GM18499 (cell line): ENCODE results near the gene DLG1.
"Not testable (repeated sequence)": the region's sequence is repeated elsewhere in the genome, so short reads cannot be mapped to it uniquely, and the experiment has no call there.

ENCODE experiments used
- ATAC-seq: cut with Tn5 transposase; IDR thresholded peaks from one replicate; pipeline ENCODE4 v1.9.1; 2021; ENCODE audit warnings: moderate number of reproducible peaks; ENCODE audit not compliant: insufficient read depth, unreplicated experiment

Gene DLG1

DNA sequence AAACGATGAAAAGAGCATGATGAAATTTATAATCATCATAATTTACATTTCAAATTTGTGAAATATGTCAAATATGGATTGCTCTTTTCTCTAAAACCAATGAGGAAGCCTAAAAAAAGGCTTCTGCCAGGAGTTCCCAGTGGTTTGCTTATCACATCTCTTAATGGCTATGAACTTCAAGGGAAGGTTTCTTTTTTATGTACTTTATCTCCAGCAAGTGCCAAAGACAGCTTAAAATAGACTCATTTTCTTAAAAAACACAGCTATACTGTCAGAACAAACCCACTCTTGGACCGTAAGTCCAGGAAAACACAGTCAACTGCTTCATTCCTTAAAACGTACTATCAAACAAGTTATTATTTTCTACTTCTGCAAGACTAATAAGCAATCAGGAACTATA is 80.2 kb downstream of the DLG1 start:
- no peak for ATAC-seq

DNA sequence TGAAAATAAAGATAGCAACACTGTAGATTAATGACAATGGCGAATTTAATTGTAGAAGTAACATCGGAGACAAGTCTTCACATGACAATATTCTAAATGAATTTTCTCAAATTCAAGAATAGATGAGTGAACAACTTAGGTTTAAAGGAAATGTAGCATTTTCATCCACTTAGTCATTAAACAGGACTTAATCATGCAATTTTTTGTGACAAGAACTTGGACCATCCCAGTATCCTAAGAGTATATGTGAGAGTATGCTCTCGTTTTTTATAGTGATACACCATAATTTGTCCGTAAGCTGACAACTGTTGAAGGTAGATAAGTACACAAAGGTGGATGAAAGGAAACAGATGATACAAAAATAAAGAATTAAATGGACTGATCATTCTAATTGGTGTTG is 81.5 kb downstream of the DLG1 start:
- no peak for ATAC-seq

DNA sequence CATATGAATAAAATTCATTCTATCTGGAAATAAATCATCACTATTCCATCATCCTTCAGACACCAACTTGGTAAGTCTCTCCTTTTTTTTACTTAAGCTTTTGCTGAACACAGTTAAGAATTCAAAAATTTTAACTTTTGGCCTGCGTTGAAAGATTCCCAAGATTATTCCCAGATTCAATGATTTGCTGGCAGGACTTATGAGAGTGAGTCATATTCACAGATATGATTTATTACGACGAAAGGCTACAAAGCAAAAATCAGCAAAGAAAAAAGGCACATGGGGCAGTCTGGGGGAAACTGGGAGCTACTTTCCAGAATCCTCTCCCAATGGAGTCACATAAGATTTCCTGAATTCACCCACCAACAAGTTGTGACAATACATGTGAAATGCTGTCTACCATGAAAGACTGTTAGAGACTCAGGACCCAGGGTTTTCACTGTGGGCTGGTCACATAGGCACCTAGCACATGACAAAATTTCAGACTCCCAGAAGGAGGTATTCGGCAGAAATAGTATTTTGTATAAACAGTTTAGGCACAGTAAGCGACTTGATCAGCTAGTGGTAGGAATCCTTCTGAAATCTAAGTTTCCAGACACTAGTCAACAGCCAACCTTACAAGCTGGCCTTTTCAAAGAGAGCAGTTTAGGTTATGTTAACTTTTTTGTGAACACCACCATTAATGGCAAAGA is 82.1 kb downstream of the DLG1 start:
- ATAC-seq = no peak

DNA sequence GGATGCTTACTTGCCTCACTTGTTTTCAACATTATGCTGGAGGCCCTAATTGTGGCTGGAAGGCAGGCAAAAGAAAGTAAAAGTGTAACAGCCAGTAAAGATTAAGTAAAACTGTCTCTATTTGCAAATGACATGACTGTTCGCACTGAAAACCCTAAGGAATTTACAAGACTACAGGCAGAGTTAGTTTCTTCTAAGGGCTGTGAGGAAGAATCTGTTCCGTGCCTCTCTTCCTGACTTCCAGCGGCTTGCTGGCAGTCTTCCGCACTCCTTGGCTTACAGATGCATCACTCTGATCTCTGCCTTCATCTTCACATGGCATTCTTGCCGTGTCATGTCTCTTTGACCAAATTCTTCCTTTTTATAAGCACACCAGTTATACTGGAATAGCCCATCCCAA is 86.1 kb downstream of the DLG1 start:
- ATAC-seq = no peak

DNA sequence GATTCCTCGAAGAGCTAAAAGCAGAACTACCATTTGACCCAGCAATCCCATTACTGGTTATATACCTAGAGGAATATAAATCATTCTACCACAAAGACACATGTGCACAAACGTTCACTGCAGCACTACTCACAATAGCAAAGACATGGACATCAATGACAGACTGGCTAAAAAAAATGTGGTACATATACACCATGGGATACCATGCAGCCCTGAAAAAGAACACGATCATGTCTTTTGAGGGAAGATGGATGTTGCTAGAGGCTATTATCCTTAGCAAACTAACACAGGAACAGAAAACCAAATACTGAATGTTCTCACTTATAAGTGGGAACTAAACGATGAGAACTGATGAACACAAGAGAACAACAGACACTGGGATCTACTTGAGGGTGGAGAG is 86.7 kb downstream of the DLG1 start:
- not testable (repeated sequence) for ATAC-seq

DNA sequence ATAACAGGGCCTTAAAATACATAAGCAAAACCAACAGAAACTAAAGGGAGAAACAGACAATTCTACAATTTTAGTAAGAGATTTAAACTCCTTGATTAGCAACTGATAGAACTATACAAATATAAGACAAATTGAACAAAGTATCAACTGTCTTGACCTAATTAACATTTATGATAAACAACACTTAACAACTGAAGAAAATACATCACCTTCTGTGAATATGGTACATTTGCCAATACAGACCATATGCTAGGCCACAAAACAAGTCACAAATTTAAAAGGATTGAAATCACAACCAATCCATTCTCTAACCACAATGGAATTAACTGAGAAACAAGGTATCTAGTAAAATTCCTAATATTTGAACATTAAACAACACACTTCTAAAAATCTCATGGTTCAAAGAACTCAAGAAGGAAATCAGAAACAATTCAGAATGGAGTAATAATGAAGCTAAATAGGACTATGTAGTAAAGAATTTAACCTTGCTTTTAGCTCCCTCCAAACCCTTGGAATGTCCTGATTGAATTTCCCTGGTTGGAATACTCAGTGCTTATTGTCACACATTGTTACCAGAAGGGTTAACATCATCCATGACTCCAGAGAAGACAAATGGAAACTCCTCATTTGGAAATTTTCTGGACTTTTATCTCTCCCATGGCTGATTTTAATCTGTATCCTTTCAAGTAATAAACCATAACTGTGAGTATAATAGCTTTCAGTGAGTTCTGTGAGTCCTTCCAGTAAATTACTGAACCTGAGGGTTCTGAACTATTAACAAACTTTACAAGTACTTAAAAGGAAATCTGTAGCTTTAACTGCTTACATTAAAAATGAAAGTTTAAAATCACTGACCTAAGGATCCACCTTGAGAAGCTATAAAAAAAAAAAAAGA is 88.8 kb downstream of the DLG1 start:
- no peak for ATAC-seq

DNA sequence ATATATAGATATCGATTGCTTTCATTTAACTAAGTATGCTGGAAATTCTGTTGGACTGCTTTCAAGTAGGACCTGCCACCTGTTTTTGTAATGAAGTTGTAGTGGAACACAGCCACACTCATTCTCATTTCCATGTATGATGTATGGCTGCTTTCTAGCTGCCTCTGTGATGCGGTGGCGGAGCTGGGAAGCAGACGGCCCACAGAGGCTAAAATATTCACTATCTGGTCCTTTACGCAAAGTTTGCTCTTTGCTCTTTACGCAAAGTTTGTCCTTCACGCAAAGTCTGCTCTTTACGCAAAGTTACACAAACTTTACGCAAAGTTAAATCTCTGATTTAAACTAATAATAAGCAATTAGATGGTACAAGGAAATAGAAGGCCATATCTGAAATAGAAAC is 91.5 kb downstream of the DLG1 start:
- no peak for ATAC-seq

DNA sequence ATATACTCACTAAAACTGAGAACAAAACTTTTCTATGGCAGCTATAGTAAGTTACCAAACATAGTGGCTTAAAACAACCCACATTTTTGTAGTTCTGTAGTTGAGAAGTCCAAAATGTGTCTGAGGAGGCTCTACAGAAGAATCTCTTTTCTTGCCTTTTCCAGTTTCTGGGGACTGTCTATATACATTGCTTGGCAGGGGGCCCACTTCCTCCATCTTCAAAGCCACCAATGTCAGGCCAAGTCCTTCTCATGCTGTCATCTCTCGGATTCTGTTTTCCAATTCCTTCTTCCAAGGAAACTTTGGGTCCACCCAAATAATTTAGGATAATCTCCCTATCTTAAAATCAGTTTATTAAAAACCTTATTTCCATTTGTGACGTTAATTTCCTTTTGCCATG is 92.7 kb downstream of the DLG1 start:
- no peak for ATAC-seq

DNA sequence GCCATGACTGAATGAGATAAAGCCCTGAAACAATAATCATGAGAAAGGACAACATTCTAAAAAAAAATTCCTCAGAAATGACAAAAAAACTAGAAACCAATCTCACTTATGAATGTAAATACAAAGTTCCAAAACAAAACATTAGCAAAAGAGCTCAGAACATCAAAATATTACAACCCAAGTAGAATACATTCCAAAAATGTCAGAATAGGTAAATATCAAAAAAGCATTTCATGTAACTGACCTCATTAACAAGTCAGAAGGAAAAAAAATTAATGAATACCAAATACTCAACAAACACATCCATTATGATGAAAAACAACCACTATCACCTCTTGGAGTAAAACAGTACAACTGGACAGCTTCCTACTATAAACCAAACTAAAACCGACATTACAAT is 93.1 kb downstream of the DLG1 start:
- no peak for ATAC-seq

DNA sequence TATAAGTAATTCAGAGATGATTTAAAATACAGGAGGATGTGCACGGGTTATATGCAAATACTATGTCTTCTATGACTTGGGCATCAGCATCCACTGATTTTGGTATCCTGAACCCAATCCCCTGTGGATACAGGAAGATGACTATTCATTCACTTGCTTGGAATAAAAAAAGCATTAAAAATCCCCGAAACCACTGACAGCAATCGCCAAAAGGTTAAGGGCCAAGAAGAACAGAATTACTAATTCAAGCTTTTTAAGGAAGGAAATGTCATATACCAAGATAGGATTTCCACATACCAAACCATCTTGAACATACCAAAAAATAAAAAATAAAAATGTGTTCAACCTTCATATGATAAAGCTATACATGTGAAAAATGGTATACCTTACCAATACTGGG is 93.7 kb downstream of the DLG1 start:
- ATAC-seq = no peak

DNA sequence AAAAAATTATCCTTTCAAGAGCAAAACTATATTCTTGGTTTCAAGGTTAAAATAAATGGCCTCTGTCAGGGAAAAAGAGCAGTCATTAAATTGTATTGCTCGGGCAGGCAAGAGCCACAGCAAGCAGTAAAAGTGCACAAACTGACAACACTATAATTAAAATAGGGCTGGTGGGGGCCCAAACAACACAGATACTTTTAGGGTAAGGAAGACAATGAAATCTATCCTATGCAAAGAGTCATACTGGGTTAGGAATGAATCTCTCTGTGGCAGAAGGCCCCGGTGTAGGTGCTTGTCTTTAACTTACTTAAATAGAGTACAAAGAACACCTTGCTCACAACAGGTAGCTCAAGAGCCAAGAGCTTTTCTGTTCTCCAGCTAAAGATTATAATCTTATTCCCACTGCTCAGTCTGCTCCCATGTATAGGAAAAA is 94.7 kb downstream of the DLG1 start:
- ATAC-seq = no peak

DNA sequence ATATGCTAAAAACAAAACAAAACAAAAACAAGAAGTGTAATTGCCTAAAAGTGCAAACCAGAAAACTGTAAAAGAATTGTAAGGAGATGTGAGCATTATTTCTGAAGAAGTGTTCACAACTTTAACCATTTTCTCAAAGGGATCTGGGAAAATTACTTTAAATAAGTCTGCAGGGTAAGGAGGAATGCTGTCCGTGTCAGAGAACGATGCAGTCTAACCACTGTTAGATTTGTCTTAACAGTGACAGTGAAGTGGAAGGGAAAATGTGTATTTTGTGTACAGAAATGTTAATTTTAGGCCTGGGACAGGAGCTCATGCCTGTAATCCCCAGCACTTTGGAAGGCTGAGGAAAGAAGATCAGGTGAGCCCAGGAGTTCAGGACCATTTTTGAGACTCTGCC is 95.7 kb downstream of the DLG1 start:
- ATAC-seq = no peak

DNA sequence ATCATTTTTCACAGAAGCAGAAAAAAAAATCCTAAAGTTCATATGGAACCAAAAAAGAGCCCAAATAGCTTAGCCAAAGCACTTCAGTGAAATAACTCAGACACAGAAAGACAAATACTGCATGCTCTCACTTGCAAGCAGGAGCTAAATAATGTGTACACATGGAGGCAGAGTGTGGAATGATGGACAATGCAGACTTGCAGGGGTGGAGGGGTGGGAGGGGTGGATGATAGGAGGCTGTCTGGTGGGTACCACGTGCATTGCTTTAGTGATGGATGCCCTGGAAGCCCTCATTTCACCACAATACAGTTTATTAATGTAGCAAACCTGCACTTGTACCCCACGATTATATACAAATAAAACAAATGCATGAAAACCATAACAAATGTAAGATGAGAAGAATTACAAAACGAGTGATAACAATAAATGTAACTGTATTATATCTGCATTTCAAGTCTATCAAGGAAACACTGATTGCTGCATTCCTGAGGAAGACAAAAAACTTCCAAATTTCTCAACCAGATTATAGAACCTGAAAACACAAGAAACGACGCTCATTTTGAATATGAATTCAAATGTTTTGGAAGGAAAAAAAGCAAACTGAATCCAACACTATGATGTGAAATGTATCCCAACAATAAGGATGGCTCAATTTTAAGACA is 96.5 kb downstream of the DLG1 start:
- no peak for ATAC-seq

DNA sequence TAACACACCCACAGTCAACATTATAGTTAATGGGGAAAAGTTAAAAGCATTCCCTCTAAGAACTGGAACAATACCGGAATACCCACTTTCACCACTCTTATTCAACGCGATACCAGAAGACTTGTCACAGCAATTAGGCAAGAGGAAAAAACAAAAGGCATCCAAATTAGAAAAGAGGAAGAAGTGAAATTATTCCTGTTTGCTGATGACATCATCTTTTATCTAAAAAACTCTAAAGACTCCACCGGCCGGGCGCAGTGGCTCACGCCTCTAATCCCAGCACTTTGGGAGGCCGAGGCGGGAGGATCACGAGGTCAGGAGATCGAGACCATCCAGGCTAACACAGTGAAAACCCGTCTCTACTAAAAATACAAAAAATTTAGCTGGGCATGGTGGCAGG is 97.6 kb downstream of the DLG1 start:
- ATAC-seq = not testable (repeated sequence)

DNA sequence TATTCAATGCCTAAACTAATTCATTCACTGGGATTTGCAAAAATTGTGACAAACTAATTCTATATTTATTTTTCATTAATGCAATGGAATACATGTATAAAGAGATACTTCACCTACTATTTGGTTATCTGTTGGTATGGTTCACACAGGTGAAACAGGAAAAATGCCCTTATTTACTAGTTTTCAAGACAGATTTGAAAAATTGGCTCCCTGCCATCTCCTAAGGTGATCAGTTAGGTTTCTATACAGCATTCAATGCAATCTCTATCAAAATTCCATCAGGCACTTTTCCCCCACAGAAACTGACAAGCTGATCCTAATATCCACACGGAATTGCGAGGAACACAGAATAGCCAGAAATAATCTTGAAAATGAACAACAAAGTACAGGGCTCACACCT is 101.1 kb downstream of the DLG1 start:
- no peak for ATAC-seq

DNA sequence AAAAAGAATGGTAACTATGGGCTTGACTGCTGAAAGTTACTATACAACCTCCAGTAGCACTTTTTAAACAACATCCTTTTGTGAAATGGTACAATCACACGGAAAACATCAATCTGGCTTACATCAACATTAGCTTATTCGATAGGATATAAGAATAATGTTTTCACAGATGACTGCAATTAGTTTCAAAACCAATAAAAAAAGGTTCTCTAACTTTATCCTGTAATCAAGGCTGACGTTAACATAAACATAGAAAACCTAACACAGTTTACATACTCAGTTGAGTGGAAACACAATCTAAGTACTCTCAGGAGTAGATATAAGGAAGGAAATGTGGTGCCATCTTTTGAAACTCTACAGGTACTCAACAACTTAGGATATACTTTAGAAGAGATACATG is 102.2 kb downstream of the DLG1 start:
- ATAC-seq = no peak

DNA sequence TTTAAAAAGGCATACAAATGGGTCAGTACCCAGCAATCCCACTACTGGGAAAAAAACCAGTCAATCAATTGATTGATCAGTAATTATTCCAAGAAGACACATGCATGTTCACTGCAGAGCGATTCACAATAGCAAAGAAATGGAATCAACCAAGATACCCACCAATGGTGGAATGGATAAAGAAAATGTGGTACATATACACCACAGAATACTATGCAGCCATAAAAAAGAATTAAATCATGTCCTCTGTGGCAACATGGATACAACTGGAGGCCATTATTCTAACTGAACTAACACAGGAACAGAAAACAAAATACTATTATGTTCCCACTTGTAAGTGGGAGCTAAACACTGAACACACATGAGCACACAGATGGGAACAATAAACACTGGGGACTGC is 103.1 kb downstream of the DLG1 start:
- ATAC-seq = no peak

DNA sequence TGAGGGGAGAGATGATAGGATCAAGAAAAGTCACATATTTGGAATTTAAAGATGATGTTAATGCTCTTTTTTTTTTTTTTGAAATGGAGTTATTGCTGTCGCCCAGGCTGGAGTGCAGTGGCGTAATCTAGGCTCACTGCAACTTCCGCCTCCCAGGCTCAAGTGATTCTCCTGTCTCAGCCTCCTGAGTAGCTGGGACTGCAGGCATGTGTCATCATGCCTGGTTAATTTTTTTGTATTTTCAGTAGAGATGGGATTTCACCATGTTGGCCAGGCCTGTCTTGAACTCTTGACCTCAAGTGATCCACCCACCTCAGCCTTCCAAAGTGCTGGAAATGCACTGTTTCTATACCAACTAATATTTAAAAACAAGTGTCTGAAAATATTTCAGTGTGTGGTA is 104.7 kb downstream of the DLG1 start:
- ATAC-seq = not testable (repeated sequence)

DNA sequence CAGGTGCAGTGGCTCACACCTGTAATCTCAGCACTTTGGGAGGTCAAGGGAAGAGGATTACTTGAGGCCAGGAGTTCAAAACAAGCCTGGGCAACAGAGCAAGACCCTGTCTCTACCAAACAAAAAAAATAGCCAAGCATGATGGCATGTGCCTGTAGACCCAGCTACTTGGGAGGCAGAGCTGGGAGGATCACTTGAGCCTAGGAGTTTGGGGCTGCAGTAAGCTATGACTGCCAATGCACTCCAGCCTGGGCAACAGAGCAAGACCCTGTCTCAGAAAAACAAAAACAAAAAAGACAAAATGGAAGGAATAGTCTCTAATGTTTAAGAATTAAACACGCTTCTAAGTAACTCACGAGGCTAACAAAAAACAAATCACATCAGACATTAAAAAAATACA is 106.5 kb downstream of the DLG1 start:
- ATAC-seq = no peak

DNA sequence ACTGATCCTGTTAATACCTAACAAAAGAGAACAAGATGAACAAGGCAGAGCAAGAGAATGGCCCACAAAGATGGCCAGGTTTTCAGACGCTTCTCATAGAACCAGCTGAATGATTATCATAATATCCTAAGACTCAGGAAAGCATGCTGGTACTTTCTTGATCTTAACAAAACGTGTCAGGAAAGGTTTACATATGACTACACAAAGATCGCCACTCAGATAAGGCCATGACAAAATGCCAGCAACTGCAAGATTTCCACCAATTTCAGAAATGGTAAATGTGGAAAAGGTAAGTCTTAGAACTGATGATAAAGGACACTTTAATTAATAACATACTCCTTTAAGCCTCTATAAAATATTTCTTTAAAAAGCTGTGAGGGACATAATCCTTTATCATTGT is 108.8 kb downstream of the DLG1 start:
- no peak for ATAC-seq

DNA sequence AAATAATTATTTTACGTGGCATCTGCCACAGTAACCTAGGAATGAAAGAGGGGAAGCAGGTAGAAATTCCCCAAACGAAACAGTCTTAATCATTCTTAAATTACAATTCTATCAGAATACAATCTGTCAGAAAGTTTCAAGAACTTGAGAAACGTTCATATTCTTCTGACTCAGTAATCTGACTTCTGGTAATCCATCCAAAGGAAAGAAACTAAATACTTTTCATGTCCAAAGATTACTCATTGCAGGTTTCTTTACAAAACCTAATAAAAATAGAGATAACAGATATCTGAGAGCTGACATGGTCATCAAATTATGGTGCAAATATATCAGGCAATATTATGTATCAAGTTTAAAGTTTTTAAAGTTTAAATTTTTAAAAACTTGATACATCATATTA is 109.4 kb downstream of the DLG1 start:
- no peak for ATAC-seq
